HFF-Myc (cell line): Measurements from ENCODE around the gene NUP210.

Experiments used
- DNase-seq: peaks from one replicate; pipeline ENCODE4 v3.0.0-alpha.2; 2011; ENCODE audit warnings: low read depth; ENCODE audit errors: extremely low read depth
- H3K4me3 ChIP-seq: replicated peaks from 2 replicates; pipeline ENCODE4 v1.5.1; 2011; ENCODE audit warnings: low read depth, mild to moderate bottlenecking, control low read depth, low read length
- CTCF ChIP-seq: IDR thresholded peaks from 2 replicates; pipeline ENCODE4 v1.5.1; 2012; ENCODE audit warnings: mild to moderate bottlenecking, low read depth, low read length, control low read depth; ENCODE audit errors: missing control alignments

Gene NUP210

GRCh38 chr3:13345284-13345683 is 74.8 kb downstream of the NUP210 start:
- no peak overlapping the region for H3K4me3 ChIP-seq
- TF ChIP-seq CTCF = no peak
- no peak for DNase-seq

- TF ChIP-seq CTCF = no peak
- DNase-seq = no peak
- H3K4me3 ChIP-seq = no peak overlapping the region
These were observed 75.5 kb downstream of the NUP210 start for GRCh38 chr3:13344663-13345062.

GRCh38 chr3:13343601-13344000 is 76.5 kb downstream of the NUP210 start:
- no peak overlapping the region for H3K4me3 ChIP-seq
- DNase-seq = no peak
- TF ChIP-seq CTCF = no peak

GRCh38 chr3:13341229-13341905 is 78.8 kb downstream of the NUP210 start:
- no peak for TF ChIP-seq CTCF
- no peak overlapping the region for H3K4me3 ChIP-seq
- no peak for DNase-seq

- DNase-seq = no peak
- no peak for TF ChIP-seq CTCF
- no peak overlapping the region for H3K4me3 ChIP-seq
These were observed 80.3 kb downstream of the NUP210 start for GRCh38 chr3:13339833-13340232.

GRCh38 chr3:13338996-13339395 is 81.1 kb downstream of the NUP210 start:
- no peak for TF ChIP-seq CTCF

GRCh38 chr3:13338231-13338630 is 81.9 kb downstream of the NUP210 start:
- H3K4me3 ChIP-seq = no peak overlapping the region
- no peak for DNase-seq

More at GRCh38 chr3:13338996-13339395, 81.1 kb downstream of the NUP210 start:
- no peak overlapping the region for H3K4me3 ChIP-seq
- no peak for DNase-seq

More at GRCh38 chr3:13338231-13338630, 81.9 kb downstream of the NUP210 start:
- TF ChIP-seq CTCF = no peak
